Measurements from ENCODE around the gene ABCA8. TPM values are rescaled to one million over a fixed set of nuclear protein-coding genes. Genes with fewer than 3 reads are reported as not detected.

ABCA8 gene
- total RNA-seq, 1 donor: 2.2 TPM

- no peak overlapping the region for H3K4me3 ChIP-seq (ENCODE audit: low read depth, low read length)
- no peak for TF ChIP-seq CTCF (IDR thresholded peaks at IDR 0.05; ENCODE audit: insufficient read depth, low read depth, low read length)
- no peak for DNase-seq (ENCODE audit: low read depth)
These were observed 84.9 kb downstream of the ABCA8 start for GRCh38 chr17:68870161-68870826.

- TF ChIP-seq CTCF (IDR thresholded peaks at IDR 0.05; ENCODE audit: insufficient read depth, low read depth, low read length): no peak
- no peak overlapping the region for H3K4me3 ChIP-seq (ENCODE audit: low read depth, low read length)
- peak; percentile 12 for DNase-seq (ENCODE audit: low read depth)
These were observed 86.5 kb downstream of the ABCA8 start for GRCh38 chr17:68868708-68869107.

- TF ChIP-seq CTCF (IDR thresholded peaks at IDR 0.05; ENCODE audit: insufficient read depth, low read depth, low read length): no peak
- H3K4me3 ChIP-seq (ENCODE audit: low read depth, low read length): no peak overlapping the region
- no peak for DNase-seq (ENCODE audit: low read depth)
These were observed 87.3 kb downstream of the ABCA8 start for GRCh38 chr17:68867759-68868516.

GRCh38 chr17:68865584-68865983 lies 89.6 kb downstream of the ABCA8 start:
- no peak overlapping the region for H3K4me3 ChIP-seq (ENCODE audit: low read depth, low read length)
- no peak for TF ChIP-seq CTCF (IDR thresholded peaks at IDR 0.05; ENCODE audit: insufficient read depth, low read depth, low read length)

GRCh38 chr17:68863091-68863652 lies 92.0 kb downstream of the ABCA8 start:
- no peak for TF ChIP-seq CTCF (IDR thresholded peaks at IDR 0.05; ENCODE audit: insufficient read depth, low read depth, low read length)
- DNase-seq (ENCODE audit: low read depth): no peak
- no peak overlapping the region for H3K4me3 ChIP-seq (ENCODE audit: low read depth, low read length)

More at GRCh38 chr17:68865584-68865983, 89.6 kb downstream of the ABCA8 start:
- no peak for DNase-seq (ENCODE audit: low read depth)

- DNase-seq (ENCODE audit: low read depth): peak; percentile 6
- H3K4me3 ChIP-seq (ENCODE audit: low read depth, low read length): no peak overlapping the region
- TF ChIP-seq CTCF (IDR thresholded peaks at IDR 0.05; ENCODE audit: insufficient read depth, low read depth, low read length): no peak
These were observed 93.6 kb downstream of the ABCA8 start for GRCh38 chr17:68861602-68862001.
